CD4-positive, alpha-beta memory T cell (primary cell): ENCODE data around the gene LCN15. TPM values are rescaled to one million over a fixed set of nuclear protein-coding genes. Genes with fewer than 3 reads are reported as not detected.
"Not testable (repeated sequence)": the region's sequence is repeated elsewhere in the genome, so short reads cannot be mapped to it uniquely, and the experiment has no call there.

Source experiments
- CTCF ChIA-PET: fragments of 350-600 bp; sonication (Branson Sonifier 250); formaldehyde crosslinking; loops from one replicate; lab custom pipeline; 2021; ENCODE audit warnings: inconsistent platforms; ENCODE audit not compliant: partially characterized antibody; lab: Charles Lee
- POLR2A ChIA-PET: fragments of 350-600 bp; sonication (Branson Sonifier 250); formaldehyde crosslinking; loops from one replicate; lab custom pipeline; 2021; ENCODE audit not compliant: partially characterized antibody; lab: Charles Lee
- DNase-seq, 5 donors: peaks; one replicate each; pipeline versions ENCODE4 v3.0.0 to v3.0.0-alpha.2; 2020 to 2022; ENCODE audit warnings: mixed read lengths in 1 of 5
- H3K27ac ChIP-seq: one replicate; pipeline ENCODE4 v1.7.0; 2013; ENCODE audit warnings: low read depth, low read length
- H3K27me3 ChIP-seq: 2 replicates; pipeline ENCODE4 v1.7.0; 2013; ENCODE audit warnings: mild to moderate bottlenecking, low read length, moderate library complexity; ENCODE audit not compliant: insufficient read depth
- H3K36me3 ChIP-seq: 2 replicates; pipeline ENCODE4 v1.7.0; 2013; ENCODE audit warnings: mild to moderate bottlenecking, low read length, moderate library complexity; ENCODE audit not compliant: insufficient read depth
- H3K4me1 ChIP-seq: 2 replicates; pipeline ENCODE4 v1.7.0; 2013; ENCODE audit warnings: mild to moderate bottlenecking, low read length, moderate library complexity; ENCODE audit not compliant: insufficient read depth
- H3K4me3 ChIP-seq, 2 donors: one replicate each; pipeline ENCODE4 v1.7.0; 2013; ENCODE audit warnings: low read length in 2 of 2, mild to moderate bottlenecking in 1 of 2
- H3K9me3 ChIP-seq, 2 donors: one replicate each; pipeline ENCODE4 v1.7.0; 2013; ENCODE audit warnings: low read length in 2 of 2, control low read depth in 1 of 2; ENCODE audit not compliant: control insufficient read depth in 1 of 2
- H3K27ac Mint-ChIP-seq, 7 donors: one replicate each; pipeline ENCODE4 v1.8.0; 2020 to 2021; ENCODE audit warnings: mixed read lengths in 7 of 7, mild to moderate bottlenecking in 6 of 7, inconsistent platforms in 3 of 7, moderate library complexity in 3 of 7
- H3K27me3 Mint-ChIP-seq, 2 donors: one replicate each; pipeline ENCODE4 v1.8.0; 2020 to 2021; ENCODE audit warnings: mixed read lengths in 2 of 2
- H3K36me3 Mint-ChIP-seq, 2 donors: one replicate each; pipeline ENCODE4 v1.8.0; 2020 to 2021; ENCODE audit warnings: mixed read lengths in 2 of 2, inconsistent platforms in 1 of 2, mild to moderate bottlenecking in 1 of 2
- H3K4me1 Mint-ChIP-seq, 4 donors: one replicate each; pipeline ENCODE4 v1.8.0; 2020 to 2021; ENCODE audit warnings: mixed read lengths in 4 of 4, mild to moderate bottlenecking in 1 of 4
- H3K4me3 Mint-ChIP-seq, 8 donors: one replicate each; pipeline ENCODE4 v1.8.0; 2020 to 2021; ENCODE audit warnings: mixed read lengths in 8 of 8, mild to moderate bottlenecking in 7 of 8, moderate library complexity in 6 of 8, inconsistent platforms in 3 of 8
- H3K9me3 Mint-ChIP-seq, 8 donors: one replicate each; pipeline ENCODE4 v1.8.0; 2020 to 2021; ENCODE audit warnings: mixed read lengths in 8 of 8, mild to moderate bottlenecking in 5 of 8, inconsistent platforms in 3 of 8, moderate library complexity in 1 of 8
- intact Hi-C: fragments of 100-400 bp; cut with micrococcal nuclease; formaldehyde crosslinking; loops from one replicate; pipeline ENCODE4 v1.15.1; 2023
- polyA plus RNA-seq, 2 donors: library from polyadenylated mRNA; unstranded; fragments of 300-500 nt; fragmentation: Illumina TruSeq; gene quantifications; one replicate each; pipeline ENCODE4 v1.2.3, GENCODE V29; 2021
- total RNA-seq, 2 experiments: library from RNA; stranded (reverse); gene quantifications; one replicate each; pipeline ENCODE4 v1.2.3, GENCODE V29; 2021

LCN15 gene
- total and polyA plus RNA-seq, 4 experiments from 2014 or later: not detected

- POLR2A ChIA-PET: interaction anchor here (1.4 to 3.5 kb wide), 8 partner anchors 10 to 434 kb away, joined by 3 to 38 read pairs (median 13); partner anchors contain the start of genes FBXW5, TMEM141 and TUBB4B
- H3K36me3 ChIP-seq: no peaks in the 10 kb centered on the region
Measured at GRCh38 chr9:136806067-136806466, 41.7 kb upstream of the LCN15 start.

GRCh38 chr9:136805207-136805740 lies 41.0 kb upstream of the LCN15 start:
- peaks cover 48% of the 10 kb centered on the region for H3K4me1 ChIP-seq
- peak overlapping the region in 4 of 8 donors; percentile 21 to 64 (median 38) for H3K4me3 Mint-ChIP-seq
- peak overlapping the region in 1 of 7 donors; percentile 59 for H3K27ac Mint-ChIP-seq
- H3K4me1 Mint-ChIP-seq: peaks cover 16 to 57% (median 37%) of the 10 kb centered on the region in 4 donors
- no peaks in the 10 kb centered on the region for H3K27me3 ChIP-seq
- H3K36me3 Mint-ChIP-seq: peaks cover 0 to 14% of the 10 kb centered on the region in 2 donors
- H3K4me3 ChIP-seq: no peak overlapping the region
- ChIA-PET POLR2A (interaction anchor here (3.5 kb wide), 1 partner anchor 13 kb away, joined by 38 read pairs; the partner anchor contains the start of gene TMEM141), CTCF (interaction anchor here (0.7 to 2.3 kb wide), 5 partner anchors 11 to 230 kb away, joined by 3 to 16 read pairs (median 8); partner anchors contain the start of gene AJM1)
- no peaks in the 10 kb centered on the region for H3K27me3 Mint-ChIP-seq
- no peaks in the 10 kb centered on the region for H3K9me3 ChIP-seq
- intact Hi-C loops: loop anchor here (5.0 kb wide), 1 partner anchor 37 kb away; the partner anchor contains the start of gene AJM1
- no peaks in the 10 kb centered on the region for H3K36me3 ChIP-seq
- DNase-seq: no peak
- no peaks in the 10 kb centered on the region for H3K9me3 Mint-ChIP-seq
- no peak overlapping the region for H3K27ac ChIP-seq

More at GRCh38 chr9:136806067-136806466, 41.7 kb upstream of the LCN15 start:
- H3K27me3 ChIP-seq: no peaks in the 10 kb centered on the region
- H3K4me3 ChIP-seq: no peak overlapping the region
- no peak overlapping the region for H3K27ac ChIP-seq
- peak overlapping the region in 1 of 7 donors; percentile 52 for H3K27ac Mint-ChIP-seq
- DNase-seq: no peak
- no peaks in the 10 kb centered on the region for H3K9me3 Mint-ChIP-seq
- peaks cover 47% of the 10 kb centered on the region for H3K4me1 ChIP-seq
- H3K4me3 Mint-ChIP-seq: peak overlapping the region in 7 of 8 donors; percentile 55 to 93 (median 88)
- H3K36me3 Mint-ChIP-seq: peaks cover 2 to 16% of the 10 kb centered on the region in 2 donors
- no peaks in the 10 kb centered on the region for H3K9me3 ChIP-seq
- intact Hi-C loops: loop anchor here (2.0 to 5.0 kb wide), 2 partner anchors 15 to 36 kb away; partner anchors contain the start of genes AJM1 and TMEM141
- H3K27me3 Mint-ChIP-seq: no peaks in the 10 kb centered on the region
- CTCF ChIA-PET: interaction anchor here (0.7 to 2.3 kb wide), 5 partner anchors 11 to 229 kb away, joined by 3 to 16 read pairs (median 8); partner anchors contain the start of gene AJM1
- H3K4me1 Mint-ChIP-seq: peaks cover 14 to 53% (median 33%) of the 10 kb centered on the region in 4 donors

GRCh38 chr9:136804509-136805206 lies 40.3 kb upstream of the LCN15 start:
- Histone ChIP-seq H3K27me3 (no peaks in the 10 kb centered on the region), H3K36me3 (no peaks in the 10 kb centered on the region), H3K4me1 (peaks cover 45% of the 10 kb centered on the region), H3K27ac (no peak overlapping the region), H3K4me3 (no peak overlapping the region), H3K9me3 (no peaks in the 10 kb centered on the region)
- Mint-ChIP-seq H3K4me1 (peaks cover 17 to 55% (median 34%) of the 10 kb centered on the region in 4 donors), H3K4me3 (peak overlapping the region in 1 of 8 donors; percentile 24), H3K27ac (no peak overlapping the region), H3K27me3 (peaks cover 0 to 1% of the 10 kb centered on the region in 2 donors), H3K36me3 (peaks cover 0 to 12% of the 10 kb centered on the region in 2 donors), H3K9me3 (no peaks in the 10 kb centered on the region)
- ChIA-PET CTCF (interaction anchor here (0.8 kb wide), 1 partner anchor 231 kb away, joined by 3 read pairs; no protein-coding TSS in a partner anchor), POLR2A (interaction anchor here (0.5 kb wide), 1 partner anchor 135 kb away, joined by 3 read pairs; no protein-coding TSS in a partner anchor)
- intact Hi-C loops: loop anchor here (5.0 kb wide), 1 partner anchor 38 kb away; the partner anchor contains the start of gene AJM1
- no peak for DNase-seq

GRCh38 chr9:136803551-136804508 lies 39.5 kb upstream of the LCN15 start:
- Mint-ChIP-seq H3K27me3 (peaks cover 0 to 1% of the 10 kb centered on the region in 2 donors), H3K36me3 (peaks cover 0 to 8% of the 10 kb centered on the region in 2 donors), H3K4me1 (peaks cover 13 to 48% (median 28%) of the 10 kb centered on the region in 4 donors), H3K27ac (peak overlapping the region in 2 of 7 donors; percentile 51 to 66), H3K9me3 (no peaks in the 10 kb centered on the region), H3K4me3 (peak overlapping the region in 2 of 8 donors; percentile 24 to 61)
- Histone ChIP-seq H3K9me3 (no peaks in the 10 kb centered on the region), H3K27ac (no peak overlapping the region), H3K27me3 (no peaks in the 10 kb centered on the region), H3K4me3 (no peak overlapping the region), H3K36me3 (no peaks in the 10 kb centered on the region), H3K4me1 (peaks cover 45% of the 10 kb centered on the region)
- DNase-seq: no peak
- ChIA-PET POLR2A (interaction anchor here (0.5 kb wide), 1 partner anchor 136 kb away, joined by 3 read pairs; no protein-coding TSS in a partner anchor), CTCF (interaction anchor here (0.8 to 2.1 kb wide), 3 partner anchors 11 to 232 kb away, joined by 3 to 13 read pairs (median 6); partner anchors contain the start of gene AJM1)
- intact Hi-C loops: no loop called here

- H3K36me3 ChIP-seq, H3K27me3 Mint-ChIP-seq, H3K27me3 ChIP-seq, H3K27ac ChIP-seq, DNase-seq, H3K4me3 ChIP-seq, intact Hi-C loops, H3K9me3 ChIP-seq, H3K27ac Mint-ChIP-seq, H3K9me3 Mint-ChIP-seq, H3K4me3 Mint-ChIP-seq, H3K36me3 Mint-ChIP-seq: not testable (repeated sequence)
- ChIA-PET POLR2A (interaction anchor here (1.1 to 1.5 kb wide), 2 partner anchors 10 to 12 kb away, joined by 3 to 5 read pairs; partner anchors contain the start of gene TMEM141), CTCF (interaction anchor here (1.1 to 2.1 kb wide), 2 partner anchors 10 to 40 kb away, joined by 6 to 13 read pairs; partner anchors contain the start of gene AJM1)
- H3K4me1 ChIP-seq: peaks cover 43% of the 10 kb centered on the region
- H3K4me1 Mint-ChIP-seq: peaks cover 11 to 45% (median 26%) of the 10 kb centered on the region in 4 donors
Measured at GRCh38 chr9:136803009-136803550, 38.8 kb upstream of the LCN15 start.

- CTCF ChIA-PET: interaction anchor here (1.1 to 2.1 kb wide), 2 partner anchors 9 to 40 kb away, joined by 6 to 13 read pairs; partner anchors contain the start of gene AJM1
- H3K4me3 Mint-ChIP-seq: no peak overlapping the region
- intact Hi-C loops: no loop called here
Measured at GRCh38 chr9:136802321-136802720, 38.0 kb upstream of the LCN15 start.

More at GRCh38 chr9:136802321-136802720, 38.0 kb upstream of the LCN15 start:
- Histone ChIP-seq H3K27ac (no peak overlapping the region), H3K27me3 (no peaks in the 10 kb centered on the region), H3K4me1 (peaks cover 43% of the 10 kb centered on the region), H3K9me3 (no peaks in the 10 kb centered on the region), H3K4me3 (no peak overlapping the region), H3K36me3 (no peaks in the 10 kb centered on the region)
- Mint-ChIP-seq H3K4me1 (peaks cover 11 to 42% (median 26%) of the 10 kb centered on the region in 4 donors), H3K27ac (no peak overlapping the region), H3K9me3 (no peaks in the 10 kb centered on the region), H3K36me3 (peaks cover 0 to 4% of the 10 kb centered on the region in 2 donors), H3K27me3 (peaks cover 0 to 1% of the 10 kb centered on the region in 2 donors)
- POLR2A ChIA-PET: interaction anchor here (1.1 to 1.5 kb wide), 2 partner anchors 9 to 11 kb away, joined by 3 to 5 read pairs; partner anchors contain the start of gene TMEM141
- DNase-seq: no peak
